Epithelial cell of proximal tubule (primary cell): Measurements from ENCODE around the gene KRT6A. TPM values are rescaled to one million over a fixed set of nuclear protein-coding genes. Genes with fewer than 3 reads are reported as not detected.

Source experiments
- DNase-seq: peaks from one replicate; pipeline ENCODE4 v3.0.0-alpha.2; 2011; ENCODE audit warnings: low read depth
- H3K4me3 ChIP-seq: 2 replicates; pipeline ENCODE4 v1.5.1; 2011; ENCODE audit warnings: low read depth, mild to moderate bottlenecking, low read length
- total RNA-seq: library from RNA; depleted of rRNA; stranded (reverse); fragments of >200 nt; gene quantifications from 2 replicates; pipeline ENCODE4 v1.2.3, GENCODE V29; 2015
- TF ChIP-seq, protein P1 (sequence below): conservative IDR thresholded peaks from 2 replicates; pipeline ENCODE4 v1.5.1; 2012; ENCODE audit warnings: low read depth, mild to moderate bottlenecking, low read length

The KRT6A gene
- 0.29 TPM in 1 of 2 replicates, not detected in the other for total RNA-seq

DNA sequence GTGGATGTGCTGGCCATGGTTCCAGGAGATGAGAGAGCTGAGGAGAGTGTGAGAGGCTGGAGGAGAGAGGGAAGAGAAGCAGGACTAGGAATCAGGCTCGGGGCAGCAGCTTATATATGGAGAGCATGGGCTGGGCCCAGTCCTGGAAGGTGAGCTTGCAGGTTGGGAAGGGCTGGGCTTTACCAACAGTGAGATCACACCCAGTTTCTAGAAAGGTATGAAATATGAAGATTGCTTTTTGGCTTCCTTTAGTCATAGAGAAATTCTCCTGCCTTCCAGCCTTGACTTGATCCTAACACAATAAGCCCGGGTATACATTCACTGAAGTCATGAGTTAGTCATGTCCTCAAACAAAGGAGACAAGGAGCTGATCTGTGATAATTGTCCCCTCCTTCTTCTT lies at the start of gene KRT6A:
Gene KRT6A, minus strand, starts transcription at position 86 of the 400 bp plus-strand sequence. Its CDS starts 69 bp downstream, at position 17.
- no peak for DNase-seq
- no peak within 1 kb of the TSS for H3K4me3 ChIP-seq
- TF ChIP-seq, protein P1, sequence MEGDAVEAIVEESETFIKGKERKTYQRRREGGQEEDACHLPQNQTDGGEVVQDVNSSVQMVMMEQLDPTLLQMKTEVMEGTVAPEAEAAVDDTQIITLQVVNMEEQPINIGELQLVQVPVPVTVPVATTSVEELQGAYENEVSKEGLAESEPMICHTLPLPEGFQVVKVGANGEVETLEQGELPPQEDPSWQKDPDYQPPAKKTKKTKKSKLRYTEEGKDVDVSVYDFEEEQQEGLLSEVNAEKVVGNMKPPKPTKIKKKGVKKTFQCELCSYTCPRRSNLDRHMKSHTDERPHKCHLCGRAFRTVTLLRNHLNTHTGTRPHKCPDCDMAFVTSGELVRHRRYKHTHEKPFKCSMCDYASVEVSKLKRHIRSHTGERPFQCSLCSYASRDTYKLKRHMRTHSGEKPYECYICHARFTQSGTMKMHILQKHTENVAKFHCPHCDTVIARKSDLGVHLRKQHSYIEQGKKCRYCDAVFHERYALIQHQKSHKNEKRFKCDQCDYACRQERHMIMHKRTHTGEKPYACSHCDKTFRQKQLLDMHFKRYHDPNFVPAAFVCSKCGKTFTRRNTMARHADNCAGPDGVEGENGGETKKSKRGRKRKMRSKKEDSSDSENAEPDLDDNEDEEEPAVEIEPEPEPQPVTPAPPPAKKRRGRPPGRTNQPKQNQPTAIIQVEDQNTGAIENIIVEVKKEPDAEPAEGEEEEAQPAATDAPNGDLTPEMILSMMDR = no peak

DNA sequence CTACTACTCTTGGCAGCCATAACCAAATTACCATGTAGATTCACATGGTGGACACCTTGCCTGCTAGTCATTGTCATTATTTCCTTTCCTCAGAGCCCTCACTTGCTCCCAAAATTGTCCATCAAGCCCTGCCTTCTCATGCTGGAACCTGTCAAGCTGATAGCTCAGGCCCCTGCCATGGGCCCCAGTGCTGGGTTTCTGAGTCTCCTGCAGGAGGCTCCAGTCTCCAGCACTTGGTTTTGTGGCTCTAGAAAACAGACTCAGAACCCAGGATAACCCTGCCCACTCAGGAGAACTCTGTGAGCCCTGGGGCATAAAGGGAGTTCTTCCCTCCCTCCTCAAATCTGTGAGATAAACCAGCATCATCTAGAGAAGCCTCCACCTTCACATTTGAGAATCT lies 49.1 kb upstream of the KRT6A start:
- TF ChIP-seq, protein P1 = no peak
- DNase-seq = no peak
- no peak overlapping the region for H3K4me3 ChIP-seq

DNA sequence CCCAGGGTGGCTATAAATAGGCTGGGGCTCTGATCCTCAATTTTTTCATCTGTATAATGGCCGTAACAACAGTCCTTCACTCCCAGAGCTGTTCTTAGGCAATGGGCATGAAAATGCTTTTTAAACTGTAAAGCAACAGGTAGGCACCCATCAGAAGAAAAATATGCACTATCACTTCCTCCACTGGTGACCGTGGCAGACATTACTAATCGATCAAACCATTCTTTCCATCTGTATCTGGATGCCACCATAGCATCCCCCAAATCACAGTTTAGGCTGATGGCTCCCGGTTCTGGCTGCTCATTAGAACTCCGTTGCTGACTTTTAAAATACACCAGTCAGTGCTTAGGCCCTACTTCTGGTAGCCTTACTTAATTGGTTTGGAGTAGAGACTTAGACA lies 48.7 kb upstream of the KRT6A start:
- DNase-seq = no peak
- TF ChIP-seq, protein P1 = no peak
- H3K4me3 ChIP-seq = no peak overlapping the region

DNA sequence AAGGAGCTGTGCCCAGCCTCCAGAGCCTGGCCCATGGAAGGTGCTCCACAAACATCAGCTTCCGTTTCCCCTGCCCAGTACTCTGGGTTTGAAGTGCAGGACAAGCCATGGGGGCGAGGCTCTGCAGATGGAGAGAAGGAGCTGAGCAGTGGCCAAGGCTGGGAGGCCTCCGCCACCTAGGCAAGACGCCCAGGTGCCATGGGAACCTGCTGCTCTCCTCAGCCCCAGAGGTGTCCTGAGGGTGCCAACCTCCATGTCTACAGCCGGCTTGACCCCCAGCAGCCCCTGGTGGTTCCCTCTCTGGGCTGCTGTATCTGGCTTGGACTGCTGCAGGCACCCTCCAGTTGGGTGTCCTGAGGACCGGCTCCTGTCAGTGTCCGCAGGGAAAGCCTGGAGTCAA lies 47.5 kb upstream of the KRT6A start:
- DNase-seq = no peak
- no peak overlapping the region for H3K4me3 ChIP-seq
- TF ChIP-seq, protein P1 = no peak

DNA sequence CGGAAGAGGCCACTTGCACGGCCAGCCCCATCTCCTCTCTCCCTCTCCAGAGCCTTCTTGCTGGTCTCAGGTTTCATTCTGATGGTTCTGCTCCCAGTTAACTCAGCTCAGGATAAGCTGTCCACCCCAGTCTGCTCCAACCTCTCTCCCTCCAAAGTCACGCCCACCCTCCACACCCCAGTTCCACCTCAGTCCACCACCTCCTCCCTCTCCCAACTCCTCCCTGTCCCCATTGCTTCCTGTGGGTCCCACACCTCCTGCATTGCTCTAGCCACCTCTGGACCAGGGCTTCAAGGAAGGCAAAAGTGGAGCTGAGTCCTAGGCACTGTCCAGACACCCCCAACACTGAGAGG lies 46.7 kb upstream of the KRT6A start:
- TF ChIP-seq, protein P1 = no peak
- no peak for DNase-seq
- H3K4me3 ChIP-seq = no peak overlapping the region

DNA sequence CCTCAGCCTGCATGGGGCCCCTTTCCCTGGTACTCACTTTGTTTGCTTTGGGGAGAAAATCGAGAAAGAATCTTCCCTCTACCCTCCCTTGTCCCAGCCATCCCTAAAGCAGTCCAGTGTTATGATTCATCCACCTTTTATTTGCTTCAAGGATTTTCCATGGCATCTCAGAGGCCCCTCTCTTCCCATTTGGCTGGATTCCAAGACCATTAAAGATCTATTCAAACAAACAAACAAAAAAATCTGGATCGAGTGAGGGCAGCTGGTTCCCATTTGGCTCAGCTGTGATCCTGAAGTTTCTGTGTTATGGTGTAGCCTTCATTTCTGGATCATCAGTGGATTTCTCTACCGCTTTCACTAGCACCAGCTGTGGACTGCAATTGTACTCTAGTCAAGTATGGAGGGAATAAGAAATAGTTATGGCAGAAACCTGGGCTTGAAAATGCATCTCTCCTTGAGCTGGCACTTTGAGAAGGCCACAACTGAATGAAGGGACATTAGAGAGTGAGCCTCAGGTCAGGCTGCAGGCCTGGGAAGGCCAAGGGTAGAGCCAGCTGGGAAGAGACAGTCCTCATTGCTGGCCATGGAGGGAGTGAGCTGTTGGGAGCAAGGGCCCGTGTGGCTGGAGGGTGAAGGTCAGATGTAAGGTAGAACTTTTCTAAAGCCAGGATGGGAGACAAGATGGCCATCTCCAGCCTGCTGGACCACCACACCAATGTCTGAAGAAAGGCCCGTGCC lies 46.2 kb upstream of the KRT6A start:
- DNase-seq = peak; percentile 6
- no peak overlapping the region for H3K4me3 ChIP-seq
- TF ChIP-seq, protein P1 = no peak

DNA sequence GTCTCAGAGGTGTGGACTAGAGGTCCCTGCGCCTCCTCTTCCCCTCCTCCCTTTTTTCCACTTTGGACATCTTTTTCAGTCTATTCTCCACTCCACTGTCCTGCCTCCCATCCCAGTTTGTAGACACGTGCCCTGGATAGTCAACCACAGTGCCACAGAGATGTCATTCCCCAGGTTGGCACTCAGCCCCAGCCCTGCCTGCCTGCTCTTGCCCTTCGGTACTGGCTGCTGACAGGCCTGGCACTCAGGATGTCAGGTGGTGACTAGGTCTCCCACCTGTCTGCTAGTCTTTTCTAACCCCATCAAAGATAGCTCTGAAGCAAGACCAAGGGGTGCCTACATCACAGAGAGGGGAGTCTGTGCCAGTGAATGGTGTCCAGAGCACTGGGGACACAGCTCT lies 44.0 kb upstream of the KRT6A start:
- no peak overlapping the region for H3K4me3 ChIP-seq
- TF ChIP-seq, protein P1 = no peak
- no peak for DNase-seq
